ENCODE measurements around the gene RAB11FIP5.
A peak's percentile ranks its signal among the peaks of the same experiment; 100 is the strongest.

RAB11FIP5 gene

GRCh38 chr2:73080321-73081131 lies 32.2 kb downstream of the RAB11FIP5 start:
- H3K4me3 ChIP-seq (ENCODE audit: low read length): no peak overlapping the region
- H3K27me3 ChIP-seq (ENCODE audit: control insufficient read depth, insufficient read depth, low read length): no peaks in the 10 kb centered on the region
- no peak overlapping the region for H3K27ac ChIP-seq (ENCODE audit: low read length)
- H3K9ac ChIP-seq (ENCODE audit: low read length): no peak overlapping the region
- no peaks in the 10 kb centered on the region for H3K9me3 ChIP-seq (ENCODE audit: control insufficient read depth, low read depth, low read length)
- H3K4me1 ChIP-seq (ENCODE audit: control insufficient read depth, low read depth, low read length): peaks cover 3% of the 10 kb centered on the region
- no peaks in the 10 kb centered on the region for H3K36me3 ChIP-seq (ENCODE audit: control insufficient read depth, low read depth, low read length)

- H3K9ac ChIP-seq (ENCODE audit: low read length): no peak overlapping the region
- no peak overlapping the region for H3K4me3 ChIP-seq (ENCODE audit: low read length)
- H3K27ac ChIP-seq (ENCODE audit: low read length): no peak overlapping the region
- H3K27me3 ChIP-seq (ENCODE audit: control insufficient read depth, insufficient read depth, low read length): no peaks in the 10 kb centered on the region
- H3K36me3 ChIP-seq (ENCODE audit: control insufficient read depth, low read depth, low read length): no peaks in the 10 kb centered on the region
- no peaks in the 10 kb centered on the region for H3K9me3 ChIP-seq (ENCODE audit: control insufficient read depth, low read depth, low read length)
- H3K4me1 ChIP-seq (ENCODE audit: control insufficient read depth, low read depth, low read length): peaks cover 3% of the 10 kb centered on the region
These were observed 33.1 kb downstream of the RAB11FIP5 start for GRCh38 chr2:73079636-73080035.

- Histone ChIP-seq H3K9me3 (ENCODE audit: control insufficient read depth, low read depth, low read length) (no peaks in the 10 kb centered on the region), H3K4me3 (ENCODE audit: low read length) (no peak overlapping the region), H3K36me3 (ENCODE audit: control insufficient read depth, low read depth, low read length) (no peaks in the 10 kb centered on the region), H3K27me3 (ENCODE audit: control insufficient read depth, insufficient read depth, low read length) (no peaks in the 10 kb centered on the region), H3K27ac (ENCODE audit: low read length) (no peak overlapping the region), H3K9ac (ENCODE audit: low read length) (no peak overlapping the region), H3K4me1 (ENCODE audit: control insufficient read depth, low read depth, low read length) (peaks cover 3% of the 10 kb centered on the region)
These were observed 34.0 kb downstream of the RAB11FIP5 start for GRCh38 chr2:73078457-73079411.

- no peaks in the 10 kb centered on the region for H3K27me3 ChIP-seq (ENCODE audit: control insufficient read depth, insufficient read depth, low read length)
- no peaks in the 10 kb centered on the region for H3K36me3 ChIP-seq (ENCODE audit: control insufficient read depth, low read depth, low read length)
- no peak overlapping the region for H3K9ac ChIP-seq (ENCODE audit: low read length)
- H3K9me3 ChIP-seq (ENCODE audit: control insufficient read depth, low read depth, low read length): no peaks in the 10 kb centered on the region
- H3K4me1 ChIP-seq (ENCODE audit: control insufficient read depth, low read depth, low read length): peaks cover 3% of the 10 kb centered on the region
- no peak overlapping the region for H3K4me3 ChIP-seq (ENCODE audit: low read length)
- no peak overlapping the region for H3K27ac ChIP-seq (ENCODE audit: low read length)
These were observed 35.3 kb downstream of the RAB11FIP5 start for GRCh38 chr2:73077424-73077795.

- Histone ChIP-seq H3K36me3 (ENCODE audit: control insufficient read depth, low read depth, low read length) (no peaks in the 10 kb centered on the region), H3K9ac (ENCODE audit: low read length) (no peak overlapping the region), H3K27me3 (ENCODE audit: control insufficient read depth, insufficient read depth, low read length) (peaks cover 4% of the 10 kb centered on the region), H3K9me3 (ENCODE audit: control insufficient read depth, low read depth, low read length) (no peaks in the 10 kb centered on the region), H3K27ac (ENCODE audit: low read length) (no peak overlapping the region), H3K4me3 (ENCODE audit: low read length) (no peak overlapping the region), H3K4me1 (ENCODE audit: control insufficient read depth, low read depth, low read length) (peaks cover 8% of the 10 kb centered on the region)
These were observed 35.9 kb downstream of the RAB11FIP5 start for GRCh38 chr2:73076701-73077423.

GRCh38 chr2:73075477-73076373 lies 37.0 kb downstream of the RAB11FIP5 start:
- H3K9me3 ChIP-seq (ENCODE audit: control insufficient read depth, low read depth, low read length): no peaks in the 10 kb centered on the region
- no peak overlapping the region for H3K4me3 ChIP-seq (ENCODE audit: low read length)
- no peak overlapping the region for H3K9ac ChIP-seq (ENCODE audit: low read length)
- peaks cover 4% of the 10 kb centered on the region for H3K4me1 ChIP-seq (ENCODE audit: control insufficient read depth, low read depth, low read length)
- no peaks in the 10 kb centered on the region for H3K36me3 ChIP-seq (ENCODE audit: control insufficient read depth, low read depth, low read length)
- peaks cover 4% of the 10 kb centered on the region for H3K27me3 ChIP-seq (ENCODE audit: control insufficient read depth, insufficient read depth, low read length)
- no peak overlapping the region for H3K27ac ChIP-seq (ENCODE audit: low read length)

- Histone ChIP-seq H3K27ac (ENCODE audit: low read length) (no peak overlapping the region), H3K9ac (ENCODE audit: low read length) (no peak overlapping the region), H3K27me3 (ENCODE audit: control insufficient read depth, insufficient read depth, low read length) (peaks cover 11% of the 10 kb centered on the region), H3K4me3 (ENCODE audit: low read length) (no peak overlapping the region), H3K9me3 (ENCODE audit: control insufficient read depth, low read depth, low read length) (no peaks in the 10 kb centered on the region), H3K36me3 (ENCODE audit: control insufficient read depth, low read depth, low read length) (no peaks in the 10 kb centered on the region), H3K4me1 (ENCODE audit: control insufficient read depth, low read depth, low read length) (peaks cover 9% of the 10 kb centered on the region)
These were observed 38.4 kb downstream of the RAB11FIP5 start for GRCh38 chr2:73074110-73075069.

GRCh38 chr2:73072416-73072815 lies 40.3 kb downstream of the RAB11FIP5 start:
- Histone ChIP-seq H3K27me3 (ENCODE audit: control insufficient read depth, insufficient read depth, low read length) (peaks cover 11% of the 10 kb centered on the region), H3K36me3 (ENCODE audit: control insufficient read depth, low read depth, low read length) (no peaks in the 10 kb centered on the region), H3K9me3 (ENCODE audit: control insufficient read depth, low read depth, low read length) (no peaks in the 10 kb centered on the region), H3K9ac (ENCODE audit: low read length) (no peak overlapping the region), H3K27ac (ENCODE audit: low read length) (no peak overlapping the region), H3K4me3 (ENCODE audit: low read length) (peak overlapping the region; percentile 91), H3K4me1 (ENCODE audit: control insufficient read depth, low read depth, low read length) (peaks cover 9% of the 10 kb centered on the region)

GRCh38 chr2:73072129-73072395 lies 40.7 kb downstream of the RAB11FIP5 start:
- H3K36me3 ChIP-seq (ENCODE audit: control insufficient read depth, low read depth, low read length): no peaks in the 10 kb centered on the region
- peaks cover 9% of the 10 kb centered on the region for H3K4me1 ChIP-seq (ENCODE audit: control insufficient read depth, low read depth, low read length)
- H3K4me3 ChIP-seq (ENCODE audit: low read length): peak overlapping the region; percentile 91
- no peak overlapping the region for H3K27ac ChIP-seq (ENCODE audit: low read length)
- no peaks in the 10 kb centered on the region for H3K9me3 ChIP-seq (ENCODE audit: control insufficient read depth, low read depth, low read length)
- peak overlapping the region; percentile 82 for H3K9ac ChIP-seq (ENCODE audit: low read length)
- peaks cover 11% of the 10 kb centered on the region for H3K27me3 ChIP-seq (ENCODE audit: control insufficient read depth, insufficient read depth, low read length)
